ENCODE data around the gene EDARADD. TPM values are rescaled to one million over a fixed set of nuclear protein-coding genes. Genes with fewer than 3 reads are reported as not detected.
A peak's percentile ranks its signal among the peaks of the same experiment; 100 is the strongest.
"Not testable (repeated sequence)": the region's sequence is repeated elsewhere in the genome, so short reads cannot be mapped to it uniquely, and the experiment has no call there.

EDARADD gene
- total RNA-seq, 2 donors from 2014 or later = 0.95 to 4.0 TPM

DNA sequence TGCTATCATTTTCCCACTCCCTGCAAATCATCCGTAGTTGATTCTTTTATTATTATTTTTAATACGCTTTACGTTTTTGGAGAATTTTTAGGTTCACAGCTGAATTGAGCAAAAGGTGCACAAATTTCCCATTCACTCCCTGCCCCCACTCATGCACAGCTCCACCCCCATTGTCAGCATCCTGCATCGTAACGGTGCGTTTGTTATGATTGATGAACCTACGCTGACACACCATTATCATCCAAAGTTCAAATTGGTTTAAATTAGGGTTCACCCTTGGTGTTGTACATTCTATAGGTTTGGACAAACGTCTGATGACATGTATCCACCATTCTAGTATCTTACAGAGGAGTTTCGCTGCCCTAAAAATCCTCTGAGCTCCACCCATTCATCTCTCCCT, 44.5 kb downstream of the EDARADD start:
- Mint-ChIP-seq H3K27ac (no peak overlapping the region), H3K4me3 (no peak overlapping the region), H3K4me1 (no peaks in the 10 kb centered on the region), H3K27me3 (no peaks in the 10 kb centered on the region), H3K9me3 (no peaks in the 10 kb centered on the region), H3K36me3 (ENCODE audit: low read depth) (peaks cover 18% of the 10 kb centered on the region)
- ATAC-seq (replicated peaks) = no peak

DNA sequence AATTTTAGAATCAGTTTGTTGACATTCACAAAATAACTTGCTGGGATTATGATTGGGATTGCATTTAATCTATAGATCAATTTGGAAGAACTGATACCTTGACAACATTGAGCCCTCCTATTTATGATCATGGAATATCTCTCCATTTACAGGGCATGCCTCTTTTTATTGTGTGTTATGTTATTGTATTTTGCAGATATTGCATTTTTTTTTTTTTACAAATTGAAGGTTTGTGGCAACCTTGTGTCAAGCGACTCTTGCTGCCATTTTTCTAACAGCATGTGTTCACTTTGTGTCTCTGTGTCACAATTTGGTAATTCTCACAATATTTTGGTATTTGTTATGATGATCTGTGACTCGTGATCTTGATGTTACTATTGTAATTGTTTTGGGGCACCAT, 46.3 kb downstream of the EDARADD start:
- H3K4me3 Mint-ChIP-seq = no peak overlapping the region
- H3K36me3 Mint-ChIP-seq (ENCODE audit: low read depth) = peaks cover 16% of the 10 kb centered on the region
- no peaks in the 10 kb centered on the region for H3K4me1 Mint-ChIP-seq
- ATAC-seq (replicated peaks) = no peak
- no peaks in the 10 kb centered on the region for H3K9me3 Mint-ChIP-seq
- no peaks in the 10 kb centered on the region for H3K27me3 Mint-ChIP-seq
- H3K27ac Mint-ChIP-seq = no peak overlapping the region

DNA sequence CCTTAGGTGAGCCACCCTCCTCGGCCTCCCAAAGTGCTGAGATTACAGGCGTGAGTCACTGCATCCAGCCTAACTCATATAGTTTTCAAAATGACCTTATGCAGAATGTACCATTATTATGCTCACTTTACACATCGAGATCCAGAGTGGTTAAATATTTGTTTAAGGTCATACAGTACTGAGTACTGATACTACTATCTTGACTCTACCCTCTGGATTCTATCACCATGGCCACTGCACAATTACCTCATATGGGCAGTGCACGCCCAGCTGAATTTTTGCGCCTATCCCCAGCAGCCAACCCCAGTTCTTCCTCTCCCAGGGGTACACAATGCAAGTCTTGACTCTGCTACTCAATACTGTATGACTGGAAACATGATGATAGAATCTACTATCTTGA, 56.7 kb downstream of the EDARADD start:
- Mint-ChIP-seq H3K4me1 (no peaks in the 10 kb centered on the region), H3K27ac (no peak overlapping the region), H3K36me3 (ENCODE audit: low read depth) (no peaks in the 10 kb centered on the region), H3K9me3 (no peaks in the 10 kb centered on the region), H3K27me3 (no peaks in the 10 kb centered on the region), H3K4me3 (no peak overlapping the region)
- no peak for ATAC-seq (replicated peaks)

- no peak overlapping the region for H3K27ac Mint-ChIP-seq
- peaks cover 7% of the 10 kb centered on the region for H3K4me1 Mint-ChIP-seq
- ATAC-seq (replicated peaks) = peak; percentile 78
- H3K9me3 Mint-ChIP-seq = no peaks in the 10 kb centered on the region
- H3K27me3 Mint-ChIP-seq = no peaks in the 10 kb centered on the region
- peaks cover 5% of the 10 kb centered on the region for H3K36me3 Mint-ChIP-seq (ENCODE audit: low read depth)
- H3K4me3 Mint-ChIP-seq = no peak overlapping the region
Measured at GRCh38 chr1:236451796-236452373, 57.8 kb downstream of the EDARADD start.

DNA sequence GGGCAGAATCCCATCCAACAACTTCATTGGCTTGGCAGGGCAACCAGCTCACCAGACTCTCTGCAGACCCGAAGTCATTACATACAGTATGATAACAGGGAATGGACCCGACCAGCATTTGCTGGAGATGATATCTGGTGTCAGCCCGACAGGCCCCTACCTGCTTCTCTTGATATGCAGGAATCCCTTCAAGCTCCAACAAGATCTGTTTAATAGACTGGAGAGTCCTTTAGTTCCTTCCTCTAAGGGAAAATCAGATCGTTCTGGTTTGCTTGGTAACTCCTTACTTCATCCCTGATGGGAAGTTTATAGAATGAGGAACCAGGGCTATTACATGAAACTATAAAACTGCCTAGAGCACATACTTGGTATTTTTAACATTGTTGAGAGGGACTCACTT, 61.2 kb downstream of the EDARADD start:
- Mint-ChIP-seq H3K27me3 (no peaks in the 10 kb centered on the region), H3K4me3 (no peak overlapping the region), H3K9me3 (no peaks in the 10 kb centered on the region), H3K27ac (no peak overlapping the region), H3K4me1 (peaks cover 14% of the 10 kb centered on the region), H3K36me3 (ENCODE audit: low read depth) (peaks cover 17% of the 10 kb centered on the region)
- ATAC-seq (replicated peaks) = no peak

DNA sequence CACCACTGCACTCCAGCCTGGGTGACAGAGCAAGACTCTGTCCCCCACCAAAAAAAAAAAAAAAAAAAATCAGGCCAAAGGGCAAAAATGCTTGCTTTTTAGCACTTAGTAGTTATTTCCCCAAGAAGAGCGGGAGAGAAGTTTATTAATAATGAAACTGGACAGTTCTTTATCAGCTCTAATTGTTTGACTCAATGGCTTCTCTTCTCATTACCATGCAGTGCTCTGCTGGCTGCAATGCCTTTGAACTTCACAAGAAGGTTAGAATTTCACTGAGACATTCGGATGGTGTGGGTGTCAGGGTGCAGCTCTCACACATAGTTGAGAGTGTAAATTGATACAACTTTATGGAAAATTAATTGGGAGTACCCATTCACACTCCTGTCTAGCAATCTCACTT, 63.7 kb downstream of the EDARADD start:
- peak; percentile 86 for ATAC-seq (replicated peaks)
- peaks cover 4% of the 10 kb centered on the region for H3K27me3 Mint-ChIP-seq
- H3K36me3 Mint-ChIP-seq (ENCODE audit: low read depth) = peaks cover 23% of the 10 kb centered on the region
- H3K4me3 Mint-ChIP-seq = no peak overlapping the region
- H3K4me1 Mint-ChIP-seq = peaks cover 19% of the 10 kb centered on the region
- no peaks in the 10 kb centered on the region for H3K9me3 Mint-ChIP-seq
- no peak overlapping the region for H3K27ac Mint-ChIP-seq

- Mint-ChIP-seq H3K36me3 (ENCODE audit: low read depth) (peaks cover 30% of the 10 kb centered on the region), H3K4me3 (no peak overlapping the region), H3K27ac (no peak overlapping the region), H3K27me3 (peaks cover 4% of the 10 kb centered on the region), H3K4me1 (peaks cover 19% of the 10 kb centered on the region), H3K9me3 (no peaks in the 10 kb centered on the region)
- no peak for ATAC-seq (replicated peaks)
Measured at GRCh38 chr1:236458996-236459395, 64.9 kb downstream of the EDARADD start.

DNA sequence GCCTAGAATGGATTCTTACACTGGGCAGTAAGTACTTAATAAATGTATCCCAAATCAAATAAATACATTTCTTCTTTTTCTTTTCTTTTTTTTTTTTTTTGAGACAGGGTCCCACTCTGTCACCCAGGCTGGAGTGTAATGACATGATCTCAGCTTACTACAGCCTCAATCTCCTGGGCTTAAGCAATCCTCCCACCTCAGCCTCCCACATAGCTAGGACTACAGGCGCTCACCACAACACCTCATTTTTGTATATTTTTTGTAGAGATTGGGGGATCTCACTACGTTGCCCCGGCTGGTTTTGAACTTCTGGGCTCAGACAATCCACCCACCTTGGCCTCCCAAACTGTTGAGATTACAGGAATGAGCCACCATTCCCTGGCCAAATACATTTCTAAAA, 66.0 kb downstream of the EDARADD start:
- ATAC-seq (replicated peaks) = no peak
- peaks cover 31% of the 10 kb centered on the region for H3K36me3 Mint-ChIP-seq (ENCODE audit: low read depth)
- H3K4me3 Mint-ChIP-seq = no peak overlapping the region
- no peak overlapping the region for H3K27ac Mint-ChIP-seq
- H3K9me3 Mint-ChIP-seq = no peaks in the 10 kb centered on the region
- H3K27me3 Mint-ChIP-seq = peaks cover 4% of the 10 kb centered on the region
- H3K4me1 Mint-ChIP-seq = peaks cover 26% of the 10 kb centered on the region

DNA sequence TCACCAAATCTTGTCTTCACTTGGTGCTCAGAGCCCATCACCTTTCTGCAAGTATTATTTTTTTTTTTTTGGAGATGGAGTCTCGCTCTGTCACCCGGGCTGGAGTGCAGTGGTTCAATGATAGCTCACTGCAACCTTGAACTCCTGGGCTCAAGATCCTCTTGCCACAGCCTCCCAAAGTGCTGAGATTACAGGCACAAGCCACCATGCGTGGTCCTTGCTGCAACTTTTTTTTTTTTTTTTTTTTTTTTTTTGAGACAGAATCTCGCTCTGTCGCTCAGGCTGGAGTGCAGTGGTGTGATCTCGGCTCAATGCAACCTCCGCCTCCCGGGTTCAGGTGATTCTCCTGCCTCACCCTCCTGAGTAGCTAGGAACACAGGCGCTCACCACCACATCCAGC, 70.1 kb downstream of the EDARADD start:
- not testable (repeated sequence) for H3K27me3 Mint-ChIP-seq; H3K27ac Mint-ChIP-seq; ATAC-seq (replicated peaks); H3K9me3 Mint-ChIP-seq; H3K4me3 Mint-ChIP-seq
- H3K36me3 Mint-ChIP-seq (ENCODE audit: low read depth) = peaks cover 36% of the 10 kb centered on the region
- peaks cover 28% of the 10 kb centered on the region for H3K4me1 Mint-ChIP-seq

DNA sequence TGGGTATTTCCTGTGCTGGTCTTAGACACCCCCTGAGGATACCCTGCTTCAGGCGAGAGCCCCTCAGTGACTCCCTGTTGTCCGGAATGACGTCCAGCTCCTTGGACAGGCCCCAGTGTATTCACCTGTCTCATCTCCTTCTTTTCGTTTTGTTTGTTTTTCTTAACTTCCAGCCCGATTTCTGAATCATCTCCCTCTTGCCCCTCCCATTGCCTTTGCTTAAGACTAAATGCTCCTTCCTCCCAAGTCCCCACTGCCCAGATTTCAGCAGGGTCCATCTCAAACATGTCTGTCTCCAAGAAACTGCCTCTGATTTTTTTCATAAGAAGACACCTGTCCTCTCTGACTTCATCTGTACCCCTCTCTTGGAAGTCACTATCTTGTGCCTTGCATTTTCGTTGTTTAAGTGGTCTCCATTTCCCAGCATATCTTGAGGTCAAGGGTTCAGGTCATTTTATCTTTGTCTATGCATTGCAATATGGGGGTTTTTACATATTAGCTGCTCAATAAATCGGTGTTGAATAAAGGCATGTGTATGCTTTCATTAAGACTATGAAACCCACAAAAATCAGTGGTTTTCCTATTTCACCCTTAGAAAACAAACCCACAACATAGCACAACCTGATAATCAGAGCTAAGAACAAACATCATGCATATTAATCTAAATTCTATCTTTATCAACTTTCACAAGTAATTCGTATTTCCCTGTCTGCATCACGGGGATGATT, 71.3 kb downstream of the EDARADD start:
- Mint-ChIP-seq H3K27ac (peak overlapping the region; percentile 47), H3K27me3 (peaks cover 8% of the 10 kb centered on the region), H3K4me3 (peak overlapping the region; percentile 40), H3K4me1 (peaks cover 28% of the 10 kb centered on the region), H3K9me3 (no peaks in the 10 kb centered on the region), H3K36me3 (ENCODE audit: low read depth) (peaks cover 29% of the 10 kb centered on the region)
- ATAC-seq (replicated peaks) = no peak

DNA sequence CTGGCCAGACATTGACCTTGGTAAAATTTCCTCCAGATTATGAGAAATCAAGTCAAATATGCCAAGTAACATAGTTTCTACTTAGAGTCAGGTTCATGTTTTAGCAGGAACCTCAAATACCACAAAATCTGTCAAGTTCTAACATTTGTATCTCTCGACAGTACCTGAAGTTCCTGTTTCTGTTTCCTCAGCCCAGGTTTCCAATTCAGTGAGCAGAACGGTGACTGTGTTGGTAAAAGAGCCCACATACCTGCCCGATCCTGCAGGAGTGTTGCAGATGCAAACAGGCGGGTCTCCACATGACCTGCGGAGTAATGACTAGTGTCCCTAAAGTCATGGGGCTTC, 71.8 kb downstream of the EDARADD start:
- Mint-ChIP-seq H3K27ac (peak overlapping the region; percentile 47), H3K9me3 (no peaks in the 10 kb centered on the region), H3K36me3 (ENCODE audit: low read depth) (peaks cover 29% of the 10 kb centered on the region), H3K4me1 (peaks cover 28% of the 10 kb centered on the region), H3K27me3 (peaks cover 8% of the 10 kb centered on the region), H3K4me3 (peak overlapping the region; percentile 40)
- peak; percentile 54 for ATAC-seq (replicated peaks)

DNA sequence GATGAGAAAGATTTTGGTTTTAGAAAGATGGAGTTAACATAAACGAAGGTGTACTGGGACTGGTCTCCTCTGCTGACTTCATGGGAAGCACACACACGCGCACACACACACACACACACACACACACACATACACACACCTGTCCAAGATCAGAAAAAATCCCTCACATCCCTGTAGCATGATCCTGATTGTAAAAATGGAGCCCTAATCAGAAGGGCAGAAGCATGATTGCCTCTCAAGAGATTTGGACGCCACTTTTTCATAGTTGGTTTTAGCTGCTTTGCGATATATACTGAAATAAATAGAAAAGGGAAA, 73.2 kb downstream of the EDARADD start:
- peaks cover 23% of the 10 kb centered on the region for H3K4me1 Mint-ChIP-seq
- peaks cover 3% of the 10 kb centered on the region for H3K27me3 Mint-ChIP-seq
- H3K9me3 Mint-ChIP-seq = no peaks in the 10 kb centered on the region
- H3K27ac Mint-ChIP-seq = no peak overlapping the region
- no peak for ATAC-seq (replicated peaks)
- peaks cover 24% of the 10 kb centered on the region for H3K36me3 Mint-ChIP-seq (ENCODE audit: low read depth)
- no peak overlapping the region for H3K4me3 Mint-ChIP-seq

DNA sequence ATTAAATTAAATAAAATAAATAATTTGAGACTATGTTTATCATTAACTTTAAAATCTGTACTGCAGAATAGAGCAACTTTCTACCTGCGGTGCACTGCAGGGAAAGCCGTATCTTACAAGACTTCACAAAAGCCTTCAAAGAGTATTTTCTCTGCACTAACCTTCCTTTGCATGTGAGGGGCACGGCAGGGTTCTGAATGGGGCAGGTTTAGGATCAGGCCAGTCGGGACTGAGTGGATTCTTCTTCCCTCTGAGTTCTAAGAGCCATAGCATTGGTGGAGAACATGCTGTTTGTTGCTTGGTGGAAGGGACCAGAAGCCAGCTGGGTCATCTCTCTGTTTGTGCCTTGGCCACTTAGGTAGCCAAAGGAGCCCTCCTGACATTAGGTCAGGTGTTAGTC, 74.5 kb downstream of the EDARADD start:
- H3K27me3 Mint-ChIP-seq = peaks cover 3% of the 10 kb centered on the region
- no peak for ATAC-seq (replicated peaks)

GRCh38 chr1:236469466-236469865, 75.4 kb downstream of the EDARADD start:
- no peak for ATAC-seq (replicated peaks)
- H3K27ac Mint-ChIP-seq = no peak overlapping the region
- H3K36me3 Mint-ChIP-seq (ENCODE audit: low read depth) = peaks cover 15% of the 10 kb centered on the region
- H3K9me3 Mint-ChIP-seq = no peaks in the 10 kb centered on the region
- H3K27me3 Mint-ChIP-seq = peaks cover 3% of the 10 kb centered on the region
- H3K4me1 Mint-ChIP-seq = peaks cover 22% of the 10 kb centered on the region
- no peak overlapping the region for H3K4me3 Mint-ChIP-seq

More for the DNA sequence above, 74.5 kb downstream of the EDARADD start:
- no peak overlapping the region for H3K4me3 Mint-ChIP-seq
- peaks cover 23% of the 10 kb centered on the region for H3K4me1 Mint-ChIP-seq
- H3K36me3 Mint-ChIP-seq (ENCODE audit: low read depth) = peaks cover 20% of the 10 kb centered on the region
- H3K27ac Mint-ChIP-seq = no peak overlapping the region
- H3K9me3 Mint-ChIP-seq = no peaks in the 10 kb centered on the region

DNA sequence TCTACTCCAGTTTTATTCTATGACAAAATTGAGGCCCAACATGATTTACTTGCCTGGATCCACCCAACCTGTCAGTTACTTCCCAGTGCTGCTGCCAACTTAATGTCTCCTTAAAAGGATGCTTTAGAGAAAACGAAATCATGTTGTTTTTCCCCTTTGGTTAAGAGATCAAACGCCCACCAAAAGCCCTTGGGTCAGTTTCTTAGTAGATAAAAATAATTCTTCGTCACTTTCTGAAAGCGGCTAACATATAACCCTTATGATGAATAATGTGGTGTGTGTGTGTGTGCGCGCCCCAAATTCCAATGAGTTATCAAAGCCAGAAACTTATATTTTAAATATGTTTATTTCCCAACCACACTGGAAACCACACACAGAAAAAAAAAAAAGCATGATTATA, 77.0 kb downstream of the EDARADD start:
- ATAC-seq (replicated peaks) = no peak
- Mint-ChIP-seq H3K36me3 (ENCODE audit: low read depth) (peaks cover 11% of the 10 kb centered on the region), H3K9me3 (no peaks in the 10 kb centered on the region), H3K4me1 (peaks cover 6% of the 10 kb centered on the region), H3K27me3 (no peaks in the 10 kb centered on the region), H3K27ac (no peak overlapping the region), H3K4me3 (no peak overlapping the region)

Data from activated T-helper 17 cell treated with anti-CD3 and anti-CD28 coated beads, Interleukin-2, amount 50 U/mL, for 72 hours (primary cell).